Activated gamma-delta T cell treated with anti-CD3 and anti-CD28 coated beads, Interleukin-2, amount 50 U/mL, for 16 hours (primary cell): Measurements from ENCODE around the gene ASMT.
"Not testable (repeated sequence)": the region's sequence is repeated elsewhere in the genome, so short reads cannot be mapped to it uniquely, and the experiment has no call there.

Source experiments
- DNase-seq: peaks from one replicate; pipeline ENCODE4 v3.0.0-alpha.2; 2020; ENCODE audit warnings: low read depth

Gene ASMT

GRCh38 chrX:1598021-1598875 is 16.6 kb upstream of the ASMT start:
- DNase-seq: no peak

DNA sequence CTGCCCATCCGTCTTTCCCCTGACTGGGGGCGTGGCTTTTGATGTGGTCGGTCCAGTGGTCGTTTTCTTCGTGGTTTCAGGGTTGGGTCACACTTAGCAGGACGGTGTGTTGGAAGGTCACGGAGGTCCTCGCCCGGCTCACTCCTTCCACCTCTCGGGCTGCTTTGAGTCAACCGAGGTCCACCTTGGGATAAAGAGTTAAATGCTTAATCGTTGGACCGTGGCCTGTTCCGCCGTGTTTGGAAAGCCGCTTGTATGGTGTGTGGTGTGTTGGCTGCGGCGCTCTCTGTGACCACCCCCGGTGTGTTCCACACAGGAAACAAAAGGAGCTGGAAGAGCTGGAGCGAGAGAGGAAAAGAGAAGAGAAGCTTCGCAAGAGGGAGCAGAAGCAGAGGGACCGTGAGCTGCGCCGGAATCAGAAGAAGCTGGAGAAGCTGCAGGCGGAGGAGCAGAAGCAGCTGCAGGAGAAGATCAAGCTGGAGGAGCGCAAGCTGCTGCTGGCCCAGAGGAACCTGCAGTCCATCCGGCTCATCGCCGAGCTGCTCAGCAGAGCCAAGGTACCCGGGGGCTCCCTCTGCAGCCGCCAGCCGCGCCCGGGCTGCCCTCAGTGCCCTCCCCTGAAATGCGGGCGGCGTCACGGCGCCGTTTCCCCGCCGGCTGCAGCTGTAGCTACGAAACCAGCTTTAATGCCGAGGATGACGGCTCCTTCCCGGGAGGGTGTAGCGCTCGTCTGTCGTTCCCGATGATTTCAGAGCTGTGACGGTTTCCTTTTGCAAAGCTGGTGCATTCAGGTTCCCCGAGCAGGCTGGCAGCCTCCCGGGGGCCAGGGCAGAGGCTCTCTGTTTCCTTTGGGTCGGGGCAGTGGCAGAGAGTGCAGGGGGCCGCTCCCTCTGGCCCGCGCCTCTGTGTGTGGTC is 15.7 kb upstream of the ASMT start:
- DNase-seq: no peak

DNA sequence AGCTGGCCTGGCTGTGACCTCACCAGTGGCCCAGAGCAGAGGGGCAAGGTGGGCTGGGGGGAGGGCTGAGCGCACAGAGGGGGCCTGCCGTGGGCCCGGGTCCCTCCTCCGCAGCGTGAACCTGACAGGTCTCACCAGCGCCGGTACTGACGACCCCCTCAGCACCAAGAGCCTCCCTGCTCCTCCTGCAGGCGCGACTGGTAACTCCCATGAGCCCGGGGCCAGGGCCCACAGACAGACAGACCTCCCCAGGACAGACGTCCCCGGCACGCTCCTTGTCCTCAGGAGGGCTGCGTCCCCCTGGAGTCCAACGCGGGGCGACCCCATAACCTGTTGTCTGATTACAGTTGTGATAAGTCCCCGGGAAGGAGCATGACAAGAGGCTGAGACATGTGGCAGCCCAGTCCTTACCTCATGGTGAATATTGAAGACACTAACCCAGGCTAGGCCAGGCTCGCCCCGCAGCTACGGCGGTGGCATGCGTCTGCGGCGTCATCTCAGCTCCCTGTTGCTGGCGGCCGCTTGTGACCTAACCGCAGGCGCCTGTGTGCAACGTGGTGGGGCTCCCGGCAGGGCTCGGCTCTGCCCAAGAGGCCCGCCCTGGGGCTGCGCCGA is 15.0 kb upstream of the ASMT start:
- no peak for DNase-seq

- DNase-seq: no peak
These were observed 14.3 kb upstream of the ASMT start for GRCh38 chrX:1600406-1601050.

DNA sequence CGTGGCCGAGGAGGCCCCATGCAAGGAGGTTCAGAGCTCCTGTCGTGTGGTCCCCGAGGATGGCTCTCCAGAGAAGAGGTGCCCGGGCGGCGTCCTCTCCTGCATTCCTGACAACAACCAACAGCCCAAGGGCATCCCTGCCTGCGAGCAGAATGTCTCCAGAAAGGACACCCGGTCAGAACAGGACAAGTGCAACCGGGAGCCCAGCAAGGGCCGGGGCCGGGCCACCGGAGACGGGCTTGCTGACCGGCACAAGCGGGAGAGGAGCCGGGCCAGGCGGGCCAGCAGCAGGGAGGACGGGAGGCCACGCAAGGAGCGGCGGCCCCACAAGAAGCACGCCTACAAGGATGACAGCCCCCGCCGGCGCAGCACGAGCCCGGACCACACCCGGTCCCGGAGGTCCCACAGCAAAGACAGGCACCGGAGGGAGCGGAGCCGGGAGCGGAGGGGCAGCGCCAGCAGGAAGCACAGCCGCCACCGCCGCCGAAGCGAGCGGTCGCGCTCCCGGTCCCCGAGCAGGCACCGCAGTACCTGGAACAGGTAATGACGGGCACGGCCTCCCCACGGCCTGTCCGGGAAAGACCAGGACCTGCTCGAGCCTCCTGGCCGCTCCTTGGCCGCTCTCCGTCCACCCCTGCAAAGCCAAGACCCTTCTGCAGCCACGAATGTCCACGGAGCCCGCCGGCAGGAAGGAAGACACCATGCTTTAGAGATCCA is 13.7 kb upstream of the ASMT start:
- no peak for DNase-seq

DNA sequence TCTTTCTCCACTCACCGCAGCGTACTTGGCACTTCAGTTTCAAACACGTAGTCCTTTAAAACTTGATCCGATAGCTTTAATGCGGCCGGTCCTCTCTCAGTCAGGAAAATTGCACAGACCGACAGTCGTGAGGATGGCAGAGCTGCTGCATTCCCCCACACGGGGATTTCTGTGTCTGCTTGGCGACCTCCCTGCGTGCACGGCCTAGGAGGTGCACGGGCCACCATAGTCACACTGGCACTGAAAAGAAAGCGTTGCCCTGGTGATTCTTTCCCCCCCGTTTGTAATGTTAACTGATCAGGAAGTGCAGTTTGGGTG is 13.1 kb upstream of the ASMT start:
- no peak for DNase-seq

DNA sequence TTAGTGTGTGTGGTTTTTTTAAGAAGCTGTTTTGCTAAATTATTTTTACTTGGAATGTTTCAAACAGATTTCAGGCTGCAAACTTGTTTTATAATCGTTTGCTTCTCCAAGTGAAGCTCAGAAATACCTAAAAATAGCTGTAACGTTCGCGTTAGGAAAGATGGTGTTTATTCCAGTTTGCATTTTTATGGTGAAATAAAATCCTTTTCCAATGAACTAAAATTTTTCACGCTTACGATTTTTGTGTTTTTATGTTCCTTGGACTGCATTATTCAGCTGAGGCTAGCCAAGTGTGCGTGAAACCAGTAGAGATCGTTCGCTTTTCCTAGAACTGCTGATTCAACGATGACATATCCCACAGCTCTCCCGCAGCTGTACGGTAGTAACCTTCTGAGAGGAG is 12.6 kb upstream of the ASMT start:
- DNase-seq: no peak

GRCh38 chrX:1606496-1606895 is 8.4 kb upstream of the ASMT start:
- DNase-seq: no peak

GRCh38 chrX:1609311-1609710 is 5.5 kb upstream of the ASMT start:
- no peak for DNase-seq

- DNase-seq: no peak
These were observed 5.1 kb upstream of the ASMT start for GRCh38 chrX:1609762-1610161.

- no peak for DNase-seq
These were observed 4.7 kb upstream of the ASMT start for GRCh38 chrX:1610166-1610565.

GRCh38 chrX:1610736-1611135 is 4.1 kb upstream of the ASMT start:
- no peak for DNase-seq

DNA sequence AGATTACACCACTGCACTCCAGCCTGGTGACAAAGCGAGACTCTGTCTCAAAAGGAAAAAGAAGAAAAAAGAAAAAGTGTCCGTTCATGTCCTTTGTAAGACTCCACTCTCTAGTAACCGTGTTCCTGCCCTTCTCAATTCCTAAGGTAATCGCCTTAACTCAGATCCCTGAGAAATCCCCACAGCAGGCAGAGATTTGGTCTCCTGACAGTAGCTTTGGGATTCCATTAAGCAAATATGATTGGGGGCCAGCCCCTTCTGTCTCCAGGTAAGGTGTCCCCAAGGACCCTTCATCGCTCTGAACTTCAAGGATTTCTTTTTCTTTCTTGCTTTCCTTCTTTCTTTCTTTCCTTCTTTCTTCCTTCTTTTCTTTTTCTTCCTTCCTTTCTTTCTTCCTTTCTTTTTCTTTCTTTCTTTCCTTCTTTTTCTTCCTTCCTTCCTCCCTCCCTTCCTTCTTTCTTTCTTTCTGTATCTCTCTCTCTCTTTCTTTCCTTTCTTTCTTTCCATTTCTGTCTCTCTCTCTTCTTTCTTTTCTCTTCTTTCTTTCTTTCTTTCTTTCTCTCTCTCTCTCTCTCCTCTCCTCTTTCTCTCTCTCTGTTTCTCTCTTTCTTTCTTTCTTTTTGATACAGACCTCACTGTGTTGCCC is 2.1 kb upstream of the ASMT start:
- no peak for DNase-seq

DNA sequence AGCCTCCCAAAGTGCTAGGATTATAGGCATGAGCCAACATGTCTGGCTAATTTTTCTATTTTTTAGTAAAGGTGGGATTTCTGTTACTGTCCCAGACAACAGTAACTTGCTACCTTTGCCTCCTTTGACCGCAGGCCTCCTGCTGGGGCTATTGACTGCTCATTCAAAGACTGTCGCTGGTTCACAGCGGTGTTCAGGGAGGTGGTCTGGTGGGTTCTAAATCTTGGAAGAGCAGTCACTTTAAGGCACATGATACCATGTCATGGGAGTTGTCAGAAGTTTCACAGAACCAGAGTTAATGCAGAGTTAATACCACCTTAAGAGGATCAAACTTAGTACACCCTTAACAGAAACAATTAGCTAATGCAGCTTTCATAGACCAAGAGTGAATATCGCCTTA is 3.8 kb downstream of the ASMT start:
- no peak for DNase-seq

DNA sequence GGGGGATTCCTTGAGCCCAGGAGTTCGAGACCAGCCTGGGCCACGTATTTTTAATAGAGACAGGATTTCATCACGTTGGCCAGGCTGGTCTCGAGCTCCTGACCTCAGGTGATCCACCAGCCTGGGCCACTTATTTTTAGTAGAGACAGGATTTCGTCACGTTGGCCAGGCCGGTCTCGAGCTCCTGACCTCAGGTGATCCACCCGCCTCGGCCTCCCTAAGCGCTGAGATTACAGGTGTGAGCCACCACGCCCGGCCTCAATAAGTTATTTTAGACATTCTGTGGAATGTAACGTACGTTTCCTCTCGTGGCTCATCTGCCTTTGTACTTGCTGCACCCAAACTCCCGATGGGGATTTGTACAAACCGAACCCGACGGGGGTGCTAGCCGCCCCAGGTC is 8.8 kb downstream of the ASMT start:
- no peak for DNase-seq

DNA sequence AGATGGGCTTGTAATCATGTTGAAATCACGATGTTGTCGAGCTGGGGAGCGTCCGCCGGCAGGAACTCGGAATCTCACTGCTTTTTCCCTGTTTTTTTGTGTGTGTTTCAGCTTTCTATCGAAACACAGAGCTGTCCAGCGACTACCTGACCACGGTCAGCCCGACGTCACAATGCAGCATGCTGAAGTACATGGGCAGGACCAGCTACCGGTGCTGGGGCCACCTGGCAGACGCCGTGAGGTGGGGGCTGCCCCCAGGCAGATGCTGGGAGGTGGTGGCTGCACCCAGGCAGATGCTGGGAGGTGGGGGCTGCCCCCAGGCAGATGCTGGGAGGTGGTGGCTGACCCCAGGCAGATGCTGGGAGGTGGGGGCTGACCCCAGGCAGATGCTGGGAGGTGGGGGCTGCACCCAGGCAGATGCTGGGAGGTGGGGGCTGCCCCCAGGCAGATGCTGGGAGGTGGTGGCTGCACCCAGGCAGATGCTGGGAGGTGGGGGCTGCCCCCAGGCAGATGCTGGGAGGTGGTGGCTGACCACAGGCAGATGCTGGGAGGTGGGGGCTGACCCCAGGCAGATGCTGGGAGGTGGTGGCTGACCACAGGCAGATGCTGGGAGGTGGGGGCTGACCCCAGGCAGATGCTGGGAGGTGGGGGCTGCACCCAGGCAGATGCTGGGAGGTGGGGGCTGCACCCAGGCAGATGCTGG is 9.4 kb downstream of the ASMT start:
- DNase-seq: not testable (repeated sequence)

DNA sequence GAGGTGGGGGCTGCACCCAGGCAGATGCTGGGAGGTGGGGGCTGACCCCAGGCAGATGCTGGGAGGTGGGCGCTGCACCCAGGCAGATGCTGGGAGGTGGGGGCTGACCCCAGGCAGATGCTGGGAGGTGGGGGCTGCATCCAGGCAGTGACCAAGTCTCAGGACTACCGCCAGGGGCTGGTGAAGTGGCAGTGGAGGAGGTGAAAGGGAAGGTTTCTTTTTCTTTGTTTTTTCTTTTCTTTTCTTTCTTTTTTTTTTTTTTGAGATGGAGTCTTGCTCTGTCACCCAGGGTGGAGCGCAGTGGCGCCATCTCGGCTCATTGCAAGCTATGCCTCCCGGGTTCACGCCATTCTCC is 10.0 kb downstream of the ASMT start:
- DNase-seq: not testable (repeated sequence)

GRCh38 chrX:1629244-1629643 is 14.4 kb downstream of the ASMT start:
- DNase-seq: no peak

DNA sequence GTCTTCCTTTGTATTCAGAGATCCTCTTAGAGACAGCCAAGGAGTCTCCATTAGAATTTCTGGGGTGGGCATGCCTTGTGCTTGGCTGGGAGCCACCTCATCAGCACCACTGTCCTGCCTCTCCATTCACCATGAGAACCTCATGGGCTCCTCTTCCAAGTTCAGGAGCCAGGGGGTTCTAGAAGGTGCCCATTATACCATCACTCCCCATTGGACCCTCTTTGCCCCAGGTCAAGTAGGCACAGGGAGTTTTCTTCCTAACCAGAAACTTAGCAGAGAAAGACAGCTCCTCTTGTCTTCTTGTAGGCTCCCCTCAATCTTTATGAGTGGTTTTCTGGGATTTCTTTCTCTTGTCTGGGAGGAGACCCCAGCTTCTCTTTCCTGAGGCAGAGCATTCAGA is 31.1 kb downstream of the ASMT start:
- no peak for DNase-seq

DNA sequence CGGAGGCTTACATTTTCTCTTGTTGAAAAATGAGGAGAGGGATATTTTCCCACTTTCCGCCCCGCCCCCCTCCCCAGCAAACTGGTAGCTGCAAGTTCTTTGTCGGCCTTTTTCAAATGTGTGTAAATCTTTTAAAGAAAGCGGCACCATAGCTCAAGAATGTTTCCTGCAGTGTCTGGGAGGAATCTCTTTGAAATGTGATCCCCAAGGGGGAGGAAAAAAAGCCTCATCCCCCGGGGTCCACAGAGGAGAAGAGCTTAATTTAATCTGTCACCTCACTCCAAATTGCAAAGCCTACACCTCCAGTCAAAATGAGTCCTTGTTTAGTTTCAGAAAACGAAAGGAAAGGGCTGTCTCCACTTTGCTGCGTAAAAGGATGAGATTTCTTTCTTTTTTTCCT is 34.8 kb downstream of the ASMT start:
- DNase-seq: no peak
